ENCODE data around the gene CXCR2. TPM values are rescaled to one million over a fixed set of nuclear protein-coding genes. Genes with fewer than 3 reads are reported as not detected.
"Not testable (repeated sequence)": the region's sequence is repeated elsewhere in the genome, so short reads cannot be mapped to it uniquely, and the experiment has no call there.

The CXCR2 gene
- polyA plus RNA-seq, 1 experiment, result not detected

DNA sequence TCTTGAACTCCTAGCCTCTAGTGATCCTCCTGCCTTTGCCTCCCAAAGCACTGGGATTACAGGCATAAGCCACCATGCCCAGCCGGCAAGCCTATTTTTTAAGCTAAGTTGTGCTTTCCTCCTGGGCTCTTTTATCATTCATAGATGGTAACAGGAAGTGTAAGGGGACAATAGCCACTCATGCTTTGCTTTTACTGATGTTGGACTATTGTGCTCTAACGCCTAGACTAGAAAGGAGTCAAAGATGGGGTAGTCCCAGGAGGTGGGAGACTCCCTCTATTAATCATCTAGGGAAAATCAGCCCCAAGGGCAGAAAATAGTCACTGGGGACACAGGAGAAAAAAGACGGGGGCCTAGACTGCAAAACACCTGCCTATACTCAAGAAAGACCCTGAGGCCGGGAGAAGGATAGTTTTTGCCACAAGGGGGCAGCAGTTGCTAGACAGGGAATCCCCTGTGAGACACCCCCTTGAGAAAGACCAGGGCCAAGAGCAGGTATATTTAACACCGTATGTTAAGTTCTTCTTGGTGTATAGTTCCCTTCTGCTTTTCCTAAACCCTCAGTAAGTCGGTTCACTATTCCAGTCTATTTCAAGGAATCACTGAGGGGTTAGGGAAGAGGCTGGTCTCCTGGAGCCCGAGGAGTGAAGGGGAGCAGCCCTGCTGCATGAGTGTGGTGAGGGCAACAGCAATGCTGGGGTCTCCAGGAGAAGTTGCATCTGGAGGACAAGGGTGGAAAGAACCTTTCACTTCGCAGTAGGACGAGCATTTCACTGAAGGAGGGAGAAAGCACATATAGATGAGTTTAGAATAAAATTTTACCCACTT lies 43.0 kb downstream of the CXCR2 start:
- H3K4me3 ChIP-seq (ENCODE audit: low read depth, low read length), result no peak overlapping the region
- no peak for DNase-seq (ENCODE audit: low read depth)
- H3K27me3 ChIP-seq (ENCODE audit: control insufficient read depth, insufficient read depth, low read length), result peaks cover 12% of the 10 kb centered on the region
- ChIA-PET CTCF (interaction anchor here (0.9 to 2.9 kb wide), 10 partner anchors 11 to 297 kb away, joined by 3 to 7 read pairs (median 4); no protein-coding TSS in a partner anchor), POLR2A (no interaction called here)
- no peaks in the 10 kb centered on the region for H3K36me3 ChIP-seq (ENCODE audit: control insufficient read depth, insufficient read depth, low read length)
- TF ChIP-seq CTCF (IDR thresholded peaks at IDR 0.05; ENCODE audit: insufficient read depth, low read depth, low read length), result peak; percentile 73

GRCh38 chr2:218169757-218170546 lies 44.1 kb downstream of the CXCR2 start:
- no peaks in the 10 kb centered on the region for H3K36me3 ChIP-seq (ENCODE audit: control insufficient read depth, insufficient read depth, low read length)
- H3K4me3 ChIP-seq (ENCODE audit: low read depth, low read length), result no peak overlapping the region
- peaks cover 6% of the 10 kb centered on the region for H3K27me3 ChIP-seq (ENCODE audit: control insufficient read depth, insufficient read depth, low read length)
- no peak for DNase-seq (ENCODE audit: low read depth)
- ChIA-PET POLR2A (no interaction called here), CTCF (interaction anchor here (0.6 to 2.9 kb wide), 5 partner anchors 12 to 296 kb away, joined by 4 to 7 read pairs (median 5); no protein-coding TSS in a partner anchor)
- TF ChIP-seq CTCF (IDR thresholded peaks at IDR 0.05; ENCODE audit: insufficient read depth, low read depth, low read length), result no peak

DNA sequence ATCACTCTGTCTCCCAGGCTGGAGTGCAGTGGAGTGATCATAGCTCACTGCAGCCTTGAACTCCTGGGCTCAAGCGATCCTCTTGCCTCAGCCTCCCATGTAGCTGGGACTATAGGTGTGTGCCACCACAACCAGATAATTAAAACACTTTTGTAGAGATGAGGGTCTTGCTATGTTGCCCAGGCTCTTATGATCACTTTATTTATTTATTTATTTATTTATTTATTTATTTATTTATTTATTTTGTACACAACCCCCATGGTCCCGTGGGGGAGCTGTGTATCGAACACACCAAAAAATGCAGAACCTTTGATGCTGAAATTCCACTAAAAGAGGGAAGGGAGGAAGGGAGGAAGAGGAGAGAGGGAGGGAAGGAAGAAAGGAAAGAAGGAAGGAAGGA lies 45.9 kb downstream of the CXCR2 start:
- H3K27me3 ChIP-seq (ENCODE audit: control insufficient read depth, insufficient read depth, low read length); DNase-seq (ENCODE audit: low read depth); H3K36me3 ChIP-seq (ENCODE audit: control insufficient read depth, insufficient read depth, low read length); POLR2A ChIA-PET; H3K4me3 ChIP-seq (ENCODE audit: low read depth, low read length): not testable (repeated sequence)
- CTCF ChIA-PET, result interaction anchor here (1.5 kb wide), 1 partner anchor 10 kb away, joined by 3 read pairs; no protein-coding TSS in a partner anchor

- TF ChIP-seq CTCF (IDR thresholded peaks at IDR 0.05; ENCODE audit: insufficient read depth, low read depth, low read length), result no peak
- ChIA-PET POLR2A (interaction anchor here (0.7 kb wide), 1 partner anchor 97 kb away, joined by 4 read pairs; the partner anchor contains the start of genes AAMP and PNKD), CTCF (no interaction called here)
Observed at GRCh38 chr2:218172845-218173244, 47.0 kb downstream of the CXCR2 start.

GRCh38 chr2:218179782-218180181 lies 54.0 kb downstream of the CXCR2 start:
- POLR2A ChIA-PET, result no interaction called here
- DNase-seq (ENCODE audit: low read depth), result no peak
- TF ChIP-seq CTCF (IDR thresholded peaks at IDR 0.05; ENCODE audit: insufficient read depth, low read depth, low read length), result no peak
- H3K27me3 ChIP-seq (ENCODE audit: control insufficient read depth, insufficient read depth, low read length), result peaks cover 6% of the 10 kb centered on the region
- H3K36me3 ChIP-seq (ENCODE audit: control insufficient read depth, insufficient read depth, low read length), result no peaks in the 10 kb centered on the region
- no peak overlapping the region for H3K4me3 ChIP-seq (ENCODE audit: low read depth, low read length)
- CTCF ChIA-PET, result interaction anchor here (1.0 kb wide), 1 partner anchor 15 kb away, joined by 3 read pairs; no protein-coding TSS in a partner anchor

More at GRCh38 chr2:218172845-218173244, 47.0 kb downstream of the CXCR2 start:
- DNase-seq (ENCODE audit: low read depth), result no peak
- Histone ChIP-seq H3K27me3 (ENCODE audit: control insufficient read depth, insufficient read depth, low read length) (no peaks in the 10 kb centered on the region; the same call in 1 of the 2 replicates), H3K36me3 (ENCODE audit: control insufficient read depth, insufficient read depth, low read length) (no peaks in the 10 kb centered on the region), H3K4me3 (ENCODE audit: low read depth, low read length) (no peak overlapping the region)

Measured in BJ (cell line).